Measurements from ENCODE around the gene SORT1.

SORT1 gene

DNA sequence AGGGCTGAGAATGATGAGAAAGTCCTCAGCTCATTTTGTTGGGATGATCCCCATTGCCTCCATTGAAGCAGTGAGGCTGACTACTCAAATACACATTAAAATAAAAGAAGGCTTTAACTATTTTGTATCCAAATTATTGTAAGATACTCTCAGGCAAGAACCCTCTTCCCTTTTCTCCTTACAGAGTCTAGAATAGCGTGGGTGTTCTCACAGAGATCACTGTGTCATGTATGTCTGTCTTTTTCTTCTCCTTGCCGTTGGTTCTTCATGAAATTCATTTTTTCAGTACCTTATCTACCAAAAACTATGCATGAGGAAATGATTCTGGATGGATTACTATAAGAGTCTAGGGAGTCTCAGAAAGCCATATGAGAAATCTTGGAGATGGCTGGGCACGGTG is 30.1 kb downstream of the SORT1 start:
- Histone ChIP-seq H3K27ac (no peak overlapping the region), H3K4me3 (ENCODE audit: low read depth, low read length) (no peak overlapping the region), H3K9me3 (ENCODE audit: severe bottlenecking) (no peaks in the 10 kb centered on the region), H3K36me3 (peaks cover 43% of the 10 kb centered on the region), H3K27me3 (ENCODE audit: insufficient read depth, low read depth, severe bottlenecking) (no peaks in the 10 kb centered on the region)
- no peak for DNase-seq
- TF ChIP-seq, protein P1, sequence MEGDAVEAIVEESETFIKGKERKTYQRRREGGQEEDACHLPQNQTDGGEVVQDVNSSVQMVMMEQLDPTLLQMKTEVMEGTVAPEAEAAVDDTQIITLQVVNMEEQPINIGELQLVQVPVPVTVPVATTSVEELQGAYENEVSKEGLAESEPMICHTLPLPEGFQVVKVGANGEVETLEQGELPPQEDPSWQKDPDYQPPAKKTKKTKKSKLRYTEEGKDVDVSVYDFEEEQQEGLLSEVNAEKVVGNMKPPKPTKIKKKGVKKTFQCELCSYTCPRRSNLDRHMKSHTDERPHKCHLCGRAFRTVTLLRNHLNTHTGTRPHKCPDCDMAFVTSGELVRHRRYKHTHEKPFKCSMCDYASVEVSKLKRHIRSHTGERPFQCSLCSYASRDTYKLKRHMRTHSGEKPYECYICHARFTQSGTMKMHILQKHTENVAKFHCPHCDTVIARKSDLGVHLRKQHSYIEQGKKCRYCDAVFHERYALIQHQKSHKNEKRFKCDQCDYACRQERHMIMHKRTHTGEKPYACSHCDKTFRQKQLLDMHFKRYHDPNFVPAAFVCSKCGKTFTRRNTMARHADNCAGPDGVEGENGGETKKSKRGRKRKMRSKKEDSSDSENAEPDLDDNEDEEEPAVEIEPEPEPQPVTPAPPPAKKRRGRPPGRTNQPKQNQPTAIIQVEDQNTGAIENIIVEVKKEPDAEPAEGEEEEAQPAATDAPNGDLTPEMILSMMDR (IDR thresholded peaks at IDR 0.05; ENCODE audit: low read depth, low read length): no peak

DNA sequence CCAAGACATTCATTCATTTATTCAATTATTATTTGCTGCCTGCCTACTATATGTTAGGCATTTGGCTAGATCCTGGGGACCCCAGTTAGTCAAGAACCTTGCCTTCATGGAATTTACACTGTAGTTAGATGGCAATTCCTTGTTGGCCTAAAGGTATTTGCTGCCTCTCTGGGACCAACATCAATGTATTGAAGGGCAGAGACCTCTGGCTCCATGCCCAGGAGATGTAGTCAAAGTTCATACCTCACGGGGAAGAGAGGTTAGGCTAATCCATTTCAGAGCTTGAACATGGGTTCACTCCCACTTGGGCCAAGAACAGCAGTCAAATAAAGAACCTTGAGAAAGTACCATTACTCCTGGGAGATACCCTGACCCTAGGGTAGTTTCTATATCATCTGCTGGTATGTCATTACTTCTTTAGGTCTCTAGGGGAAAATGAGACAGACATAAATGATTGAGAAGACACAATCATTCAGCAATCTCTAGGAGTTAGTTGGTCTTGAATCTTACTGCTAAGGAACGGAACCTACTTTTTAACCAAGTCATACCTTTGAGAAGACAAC is 32.0 kb downstream of the SORT1 start:
- Histone ChIP-seq H3K27me3 (ENCODE audit: insufficient read depth, low read depth, severe bottlenecking) (no peaks in the 10 kb centered on the region), H3K27ac (no peak overlapping the region), H3K4me3 (ENCODE audit: low read depth, low read length) (no peak overlapping the region), H3K36me3 (peaks cover 45% of the 10 kb centered on the region), H3K9me3 (ENCODE audit: severe bottlenecking) (no peaks in the 10 kb centered on the region)
- TF ChIP-seq, protein P1 (IDR thresholded peaks at IDR 0.05; ENCODE audit: low read depth, low read length): no peak
- no peak for DNase-seq

DNA sequence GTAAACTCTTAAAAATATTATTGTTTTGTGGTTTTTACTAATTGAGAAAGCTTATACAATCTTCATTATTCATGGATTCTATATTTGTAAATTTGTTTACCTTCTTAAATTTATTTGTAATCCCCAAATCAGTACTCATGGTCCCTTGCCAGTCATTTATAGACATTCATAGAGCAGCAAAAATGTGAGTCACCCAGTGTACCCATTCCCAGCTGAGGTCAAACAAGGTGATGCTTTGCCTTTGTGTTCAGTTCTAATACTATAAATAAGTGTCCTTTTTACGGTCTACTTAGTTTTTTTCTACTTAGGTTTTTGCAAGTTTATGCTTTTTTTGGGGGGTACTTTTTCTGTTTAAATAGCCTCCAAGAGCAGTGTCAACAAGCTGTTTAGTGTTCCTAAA is 36.1 kb downstream of the SORT1 start:
- DNase-seq: no peak
- no peaks in the 10 kb centered on the region for H3K27me3 ChIP-seq (ENCODE audit: insufficient read depth, low read depth, severe bottlenecking)
- no peaks in the 10 kb centered on the region for H3K9me3 ChIP-seq (ENCODE audit: severe bottlenecking)
- H3K27ac ChIP-seq: no peak overlapping the region
- H3K36me3 ChIP-seq: peaks cover 35% of the 10 kb centered on the region
- H3K4me3 ChIP-seq (ENCODE audit: low read depth, low read length): no peak overlapping the region
- TF ChIP-seq, protein P1 (IDR thresholded peaks at IDR 0.05; ENCODE audit: low read depth, low read length): no peak

DNA sequence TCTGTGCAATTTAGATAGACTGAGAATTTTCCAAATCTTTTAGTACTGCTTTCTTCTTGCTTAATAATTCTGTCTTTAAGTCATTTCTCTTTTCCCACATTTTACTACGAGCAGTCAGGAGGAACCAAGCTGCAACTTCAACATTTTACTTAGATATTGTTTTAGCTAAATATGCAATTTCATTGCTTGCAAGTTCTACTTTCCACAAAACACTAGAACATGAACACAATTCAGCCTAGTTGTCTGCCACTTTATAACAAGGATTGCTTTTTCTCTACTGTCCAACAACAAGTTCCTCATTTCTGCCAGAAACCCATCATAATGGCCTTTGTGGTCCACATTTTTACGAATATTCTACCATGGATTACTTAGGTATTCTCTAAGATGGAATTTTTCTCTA is 36.6 kb downstream of the SORT1 start:
- Histone ChIP-seq H3K36me3 (peaks cover 29% of the 10 kb centered on the region), H3K27ac (no peak overlapping the region), H3K27me3 (ENCODE audit: insufficient read depth, low read depth, severe bottlenecking) (no peaks in the 10 kb centered on the region), H3K9me3 (ENCODE audit: severe bottlenecking) (no peaks in the 10 kb centered on the region), H3K4me3 (ENCODE audit: low read depth, low read length) (no peak overlapping the region)
- TF ChIP-seq, protein P1 (IDR thresholded peaks at IDR 0.05; ENCODE audit: low read depth, low read length): no peak
- no peak for DNase-seq

DNA sequence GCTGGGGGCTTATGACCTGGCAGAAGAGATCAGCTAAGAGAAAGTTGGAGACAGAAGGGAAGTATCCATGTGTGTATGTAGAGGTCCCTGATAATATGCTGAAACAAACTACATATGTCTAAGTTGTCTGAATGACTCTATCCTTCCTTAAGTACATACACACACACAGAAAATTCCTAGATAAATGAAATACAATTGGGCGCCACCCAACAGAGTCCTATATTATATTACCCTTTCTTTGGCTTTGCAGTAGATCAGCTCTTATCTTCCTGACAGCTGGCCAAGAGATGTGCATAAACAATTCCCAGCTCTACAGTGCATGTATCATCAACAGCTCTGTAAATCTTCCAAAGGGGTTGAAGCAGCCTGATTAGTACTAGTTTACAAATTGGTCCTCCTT is 40.1 kb downstream of the SORT1 start:
- TF ChIP-seq, protein P1 (IDR thresholded peaks at IDR 0.05; ENCODE audit: low read depth, low read length): no peak
- no peak overlapping the region for H3K4me3 ChIP-seq (ENCODE audit: low read depth, low read length)
- no peaks in the 10 kb centered on the region for H3K9me3 ChIP-seq (ENCODE audit: severe bottlenecking)
- peaks cover 10% of the 10 kb centered on the region for H3K36me3 ChIP-seq
- H3K27ac ChIP-seq: no peak overlapping the region
- no peak for DNase-seq
- no peaks in the 10 kb centered on the region for H3K27me3 ChIP-seq (ENCODE audit: insufficient read depth, low read depth, severe bottlenecking)

DNA sequence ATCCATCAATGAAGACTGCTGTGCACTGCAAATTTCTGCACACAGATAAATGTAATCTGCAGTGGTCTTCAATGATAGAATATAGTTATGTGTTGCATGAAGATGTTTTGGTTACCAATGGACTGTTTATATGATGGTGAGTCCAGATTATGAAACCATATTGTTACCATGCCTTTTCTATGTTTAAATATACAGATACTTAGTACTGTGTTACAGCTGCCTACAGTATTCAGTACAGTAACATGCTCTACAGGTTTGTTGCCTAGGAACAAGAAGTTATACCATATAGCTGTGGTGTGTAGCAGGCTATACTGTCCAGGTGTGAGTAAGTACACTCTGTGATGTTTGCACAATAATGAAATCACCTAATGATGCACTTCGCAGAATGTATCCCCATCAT is 40.8 kb downstream of the SORT1 start:
- H3K36me3 ChIP-seq: peaks cover 14% of the 10 kb centered on the region
- DNase-seq: no peak
- no peak overlapping the region for H3K4me3 ChIP-seq (ENCODE audit: low read depth, low read length)
- H3K9me3 ChIP-seq (ENCODE audit: severe bottlenecking): no peaks in the 10 kb centered on the region
- H3K27me3 ChIP-seq (ENCODE audit: insufficient read depth, low read depth, severe bottlenecking): no peaks in the 10 kb centered on the region
- TF ChIP-seq, protein P1 (IDR thresholded peaks at IDR 0.05; ENCODE audit: low read depth, low read length): no peak
- no peak overlapping the region for H3K27ac ChIP-seq

All from WERI-Rb-1 (cell line).